K562 (cell line): ENCODE measurements around the gene ZBTB26. TPM values are rescaled to one million over a fixed set of nuclear protein-coding genes. Genes with fewer than 3 reads are reported as not detected.

Experiments used
- EP300 ChIP-seq: IDR thresholded peaks from 2 replicates; pipeline ENCODE4 v1.6.1; 2012; ENCODE audit warnings: low read length, improper control_type of control experiment
- HLTF ChIP-seq: fragments of 450-650 bp; IDR thresholded peaks from 2 replicates; pipeline ENCODE4 v1.6.1; 2016
- MEIS2 ChIP-seq: fragments of 450-650 bp; IDR thresholded peaks from 2 replicates; pipeline ENCODE4 v1.6.1; 2014; ENCODE audit warnings: mild to moderate bottlenecking; ENCODE audit not compliant: partially characterized antibody
- RCOR1 ChIP-seq, 2 experiments: IDR thresholded peaks; 2 replicates each; pipeline ENCODE4 v1.6.1; 2012; ENCODE audit warnings: low read depth in 2 of 2, low read length in 2 of 2, borderline replicate concordance in 1 of 2, improper control_type of control experiment in 1 of 2
- SIN3A ChIP-seq, 2 experiments: fragments of 150-350 bp in 1 of 2; IDR thresholded peaks; 2 replicates each; pipeline ENCODE4 v1.6.1; 2011 to 2016; ENCODE audit warnings: borderline replicate concordance in 2 of 2, low read depth in 2 of 2, low read length in 2 of 2, mild to moderate bottlenecking in 2 of 2, moderate library complexity in 2 of 2; ENCODE audit not compliant: control insufficient read depth in 1 of 2
- SRSF1 ChIP-seq: fragments of 200-400 bp; formaldehyde crosslinking; IDR thresholded peaks from 2 replicates; pipeline ENCODE4 v1.6.1; 2017; ENCODE audit warnings: mild to moderate bottlenecking, low read depth, low read length, moderate library complexity
- TARDBP ChIP-seq: fragments of 450-650 bp; IDR thresholded peaks from 2 replicates; pipeline ENCODE4 v1.6.1; 2016
- ZC3H4 ChIP-seq: sonication (generic); formaldehyde crosslinking; IDR thresholded peaks from 2 replicates; pipeline ENCODE4 v1.9.0; 2021; ENCODE audit warnings: missing genetic modification reagents, borderline replicate concordance
- ZNF24 ChIP-seq: fragments of 450-650 bp; IDR thresholded peaks from 2 replicates; pipeline ENCODE4 v1.6.1; 2016
- ZNF79 ChIP-seq: fragments of 250-450 bp; sonication (Bioruptor Pico); IDR thresholded peaks from 2 replicates; pipeline ENCODE4 v1.4.0; 2020; ENCODE audit warnings: low read depth, mild to moderate bottlenecking, moderate library complexity
- polyA plus RNA-seq, 8 experiments: library from polyadenylated mRNA; depleted of rRNA in 4 of 8; stranded (reverse) in 5 of 8; unstranded in 3 of 8; fragments of >200 nt; fragmentation: Nextera tagmentation in 2 of 8; fragmentation: Illumina TruSeq in 1 of 8; extraction: Ambion mirVana in 2 of 8; extraction: Trizol in 1 of 8; gene quantifications; 2 replicates each; pipeline versions ENCODE4 v1.2.1 to v1.2.3, GENCODE V29; 2011 to 2014; ENCODE audit warnings: inconsistent platforms in 1 of 8, missing spikeins in 1 of 8
- total RNA-seq, 7 experiments: library from RNA; depleted of rRNA in 6 of 7; stranded (reverse); fragments of >200 nt in 6 of 7; fragmentation: Illumina TruSeq in 2 of 7; extraction: Trizol in 2 of 7; gene quantifications; 2 replicates each; pipeline versions ENCODE4 v1.2.1 to v1.2.3, GENCODE V29; 2011 to 2021; ENCODE audit warnings: low replicate concordance in 1 of 7
- TF ChIP-seq, protein P1 (sequence below), 2 experiments: fragments of 450-650 bp in 1 of 2; sonication (generic) in 1 of 2; formaldehyde crosslinking in 1 of 2; IDR thresholded peaks in 1 of 2; conservative IDR thresholded peaks in 1 of 2; 2 replicates each; pipeline versions ENCODE4 v1.6.1 to v1.8.1; 2016 to 2023; ENCODE audit warnings: mild to moderate bottlenecking in 2 of 2, moderate library complexity in 2 of 2, inconsistent platforms in 1 of 2, missing genetic modification reagents in 1 of 2
- TF ChIP-seq, protein P2 (sequence below), 2 experiments: IDR thresholded peaks in 1 of 2; conservative IDR thresholded peaks in 1 of 2; 2 replicates each; pipeline ENCODE4 v1.6.1; 2016; ENCODE audit warnings: low read depth in 2 of 2, mild to moderate bottlenecking in 1 of 2, missing compliant biosample characterization in 1 of 2, missing genetic modification characterization in 1 of 2, moderate library complexity in 1 of 2

The ZBTB26 gene
- total and polyA plus RNA-seq, 9 of the 15 experiments (the other 6 are each of a cell fraction or from before 2014, with no cell fraction given), result 2.4 to 20.7 (median 5.0) TPM

DNA sequence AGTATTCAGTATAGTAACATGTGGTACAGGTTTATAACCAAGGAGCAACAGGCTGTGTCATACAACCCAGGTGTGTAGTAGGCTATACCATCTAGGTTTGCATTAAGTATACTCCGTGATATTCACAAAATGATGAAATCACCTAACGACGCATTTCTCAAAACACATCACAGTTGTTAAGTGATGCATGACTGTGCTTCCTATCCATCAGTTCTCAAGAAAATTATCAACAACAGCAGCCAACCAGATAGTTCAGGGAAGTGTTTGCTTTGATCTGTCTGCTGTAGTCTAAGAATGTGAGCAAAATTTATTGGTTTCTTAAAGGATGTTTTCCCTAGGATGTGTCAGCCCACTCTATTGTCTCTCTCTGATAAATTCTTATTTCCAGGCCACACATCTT, 7.4 kb downstream of the ZBTB26 start (continued):
- TF ChIP-seq TARDBP (no peak), EP300 (no peak), ZNF24 (no peak), MEIS2 (peak; percentile 41), HLTF (no peak), ZC3H4 (CRISPR knock-in tag) (no peak), SIN3A (IDR thresholded peaks at IDR 0.05; ENCODE audit: borderline replicate concordance in 2 of 2, control insufficient read depth in 1 of 2, low read depth in 2 of 2, low read length in 2 of 2) (no peak), RCOR1 (IDR thresholded peaks at IDR 0.05; ENCODE audit: borderline replicate concordance in 1 of 2, low read depth in 2 of 2, low read length in 2 of 2) (no peak), ZNF79 (CRISPR knock-in tag) (no peak), SRSF1 (no peak)
- TF ChIP-seq, protein P1, sequence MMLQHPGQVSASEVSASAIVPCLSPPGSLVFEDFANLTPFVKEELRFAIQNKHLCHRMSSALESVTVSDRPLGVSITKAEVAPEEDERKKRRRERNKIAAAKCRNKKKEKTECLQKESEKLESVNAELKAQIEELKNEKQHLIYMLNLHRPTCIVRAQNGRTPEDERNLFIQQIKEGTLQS (IDR thresholded peaks at IDR 0.05), result peak; percentile 64
- TF ChIP-seq, protein P1 (CRISPR knock-in tag; conservative IDR thresholded peaks at IDR 0.05), result no peak
- TF ChIP-seq, protein P2, sequence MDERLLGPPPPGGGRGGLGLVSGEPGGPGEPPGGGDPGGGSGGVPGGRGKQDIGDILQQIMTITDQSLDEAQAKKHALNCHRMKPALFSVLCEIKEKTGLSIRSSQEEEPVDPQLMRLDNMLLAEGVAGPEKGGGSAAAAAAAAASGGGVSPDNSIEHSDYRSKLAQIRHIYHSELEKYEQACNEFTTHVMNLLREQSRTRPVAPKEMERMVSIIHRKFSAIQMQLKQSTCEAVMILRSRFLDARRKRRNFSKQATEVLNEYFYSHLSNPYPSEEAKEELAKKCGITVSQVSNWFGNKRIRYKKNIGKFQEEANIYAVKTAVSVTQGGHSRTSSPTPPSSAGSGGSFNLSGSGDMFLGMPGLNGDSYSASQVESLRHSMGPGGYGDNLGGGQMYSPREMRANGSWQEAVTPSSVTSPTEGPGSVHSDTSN (CRISPR knock-in tag; IDR thresholded peaks at IDR 0.05; ENCODE audit: low read depth), result no peak
- TF ChIP-seq, protein P2 (tag; conservative IDR thresholded peaks at IDR 0.05; ENCODE audit: low read depth), result peak; percentile 64
- TF ChIP-seq, all 486 proteins: peak for 5
